Liver (tissue), 9 donors: ENCODE measurements around the gene ITGB3. TPM values are rescaled to one million over a fixed set of nuclear protein-coding genes. Genes with fewer than 3 reads are reported as not detected.
"Not testable (repeated sequence)": the region's sequence is repeated elsewhere in the genome, so short reads cannot be mapped to it uniquely, and the experiment has no call there.

Source experiments
- DNase-seq: peaks from one replicate; pipeline ENCODE4 v3.0.0-alpha.2; 2017; ENCODE audit warnings: low spot score
- H3K27ac ChIP-seq, 2 donors: one replicate each; pipeline ENCODE4 v1.7.0; 2013; ENCODE audit warnings: inconsistent platforms in 2 of 2, low read length in 2 of 2, control low read depth in 1 of 2, low read depth in 1 of 2, mild to moderate bottlenecking in 1 of 2
- H3K27me3 ChIP-seq, 4 donors: one replicate each; pipeline versions ENCODE4 v1.6.1 to v1.7.0; 2013; ENCODE audit warnings: low read length in 3 of 4, inconsistent platforms in 1 of 4, mild to moderate bottlenecking in 1 of 4, moderate library complexity in 1 of 4; ENCODE audit not compliant: control insufficient read depth in 4 of 4, insufficient read depth in 4 of 4
- H3K36me3 ChIP-seq, 4 donors: one replicate each; pipeline versions ENCODE4 v1.6.1 to v1.7.0; 2013; ENCODE audit warnings: low read length in 3 of 4, mild to moderate bottlenecking in 3 of 4, low read depth in 1 of 4, moderate library complexity in 1 of 4; ENCODE audit not compliant: control insufficient read depth in 4 of 4, insufficient read depth in 3 of 4
- H3K4me1 ChIP-seq, 4 donors: one replicate each; pipeline versions ENCODE4 v1.6.1 to v1.7.0; 2013; ENCODE audit warnings: low read length in 3 of 4, mild to moderate bottlenecking in 3 of 4, moderate library complexity in 1 of 4; ENCODE audit not compliant: control insufficient read depth in 4 of 4, insufficient read depth in 4 of 4
- H3K4me3 ChIP-seq, 3 donors: one replicate each; pipeline versions ENCODE4 v1.6.1 to v1.7.0; 2013; ENCODE audit warnings: low read length in 3 of 3, control low read depth in 1 of 3, low read depth in 1 of 3, mild to moderate bottlenecking in 1 of 3
- H3K9ac ChIP-seq, 2 donors: one replicate each; pipeline ENCODE4 v1.7.0; 2013; ENCODE audit warnings: low read length in 2 of 2, mild to moderate bottlenecking in 2 of 2, moderate library complexity in 2 of 2, control low read depth in 1 of 2, low read depth in 1 of 2
- H3K9me3 ChIP-seq, 4 donors: one replicate each; pipeline versions ENCODE4 v1.6.1 to v1.7.0; 2013; ENCODE audit warnings: low read length in 3 of 4; ENCODE audit not compliant: control insufficient read depth in 4 of 4
- CTCF ChIP-seq: fragments of 150-350 bp; IDR thresholded peaks from 2 replicates; pipeline ENCODE4 v1.5.1; 2017; ENCODE audit warnings: improper control_type of control experiment, low read depth, low read length; ENCODE audit not compliant: missing input control
- EGR1 ChIP-seq, 2 donors: IDR thresholded peaks; 2 replicates each; pipeline ENCODE4 v1.6.1; 2016 to 2018; ENCODE audit warnings: antibody characterized with exemption in 2 of 2, low read depth in 2 of 2
- FOXA1 ChIP-seq: IDR thresholded peaks from 2 replicates; pipeline ENCODE4 v1.6.1; 2016; ENCODE audit warnings: antibody characterized with exemption
- FOXA2 ChIP-seq: IDR thresholded peaks from 2 replicates; pipeline ENCODE4 v1.6.1; 2016; ENCODE audit warnings: antibody characterized with exemption
- GABPA ChIP-seq, 2 donors: IDR thresholded peaks in 1 of 2; conservative IDR thresholded peaks in 1 of 2; 2 replicates each; pipeline ENCODE4 v1.6.1; 2016; ENCODE audit warnings: antibody characterized with exemption in 2 of 2, mild to moderate bottlenecking in 1 of 2, moderate library complexity in 1 of 2
- HNF4A ChIP-seq, 2 donors: conservative IDR thresholded peaks; 2 replicates each; pipeline ENCODE4 v1.6.1; 2016; ENCODE audit warnings: antibody characterized with exemption in 2 of 2, mild to moderate bottlenecking in 2 of 2
- HNF4G ChIP-seq: IDR thresholded peaks from 2 replicates; pipeline ENCODE4 v1.6.1; 2016; ENCODE audit warnings: antibody characterized with exemption
- JUND ChIP-seq, 2 donors: IDR thresholded peaks; 2 replicates each; pipeline ENCODE4 v1.6.1; 2016; ENCODE audit warnings: antibody characterized with exemption in 2 of 2
- NR2F2 ChIP-seq: IDR thresholded peaks from 2 replicates; pipeline ENCODE4 v1.6.1; 2016; ENCODE audit warnings: antibody characterized with exemption
- RAD21 ChIP-seq, 2 donors: IDR thresholded peaks; 2 replicates each; pipeline ENCODE4 v1.6.1; 2016; ENCODE audit warnings: antibody characterized with exemption in 2 of 2, mild to moderate bottlenecking in 2 of 2
- REST ChIP-seq: IDR thresholded peaks from 2 replicates; pipeline ENCODE4 v1.6.1; 2016; ENCODE audit warnings: antibody characterized with exemption, mild to moderate bottlenecking
- RXRA ChIP-seq, 2 donors: IDR thresholded peaks; 2 replicates each; pipeline ENCODE4 v1.6.1; 2017 to 2018; ENCODE audit warnings: antibody characterized with exemption in 2 of 2, mild to moderate bottlenecking in 1 of 2
- SP1 ChIP-seq: IDR thresholded peaks from 2 replicates; pipeline ENCODE4 v1.6.1; 2018; ENCODE audit warnings: antibody characterized with exemption, mild to moderate bottlenecking
- TAF1 ChIP-seq: conservative IDR thresholded peaks from 2 replicates; pipeline ENCODE4 v1.6.1; 2016; ENCODE audit warnings: antibody characterized with exemption, mild to moderate bottlenecking
- YY1 ChIP-seq: IDR thresholded peaks from 2 replicates; pipeline ENCODE4 v1.6.1; 2016; ENCODE audit warnings: antibody characterized with exemption, mild to moderate bottlenecking
- ZBTB33 ChIP-seq: IDR thresholded peaks from 2 replicates; pipeline ENCODE4 v1.6.1; 2016; ENCODE audit warnings: antibody characterized with exemption
- WGBS: extraction: QIAGEN DNeasy Blood & Tissue Kit; methylation state at CpG from one replicate; pipeline ENCODE4 v1.1.7; 2013; 5-methylcytosine and 5-hydroxymethylcytosine counted together
- polyA plus RNA-seq, 2 donors: library from polyadenylated mRNA; stranded (reverse) in 1 of 2; unstranded in 1 of 2; fragments of 200-250 nt in 1 of 2; fragments of >200 nt in 1 of 2; fragmentation: Nextera tagmentation in 1 of 2; extraction: Ambion mirVana in 1 of 2; gene quantifications; one replicate each; pipeline versions ENCODE4 v1.2.1 to v1.2.3, GENCODE V29; 2013 to 2015
- total RNA-seq, 2 donors: library from RNA; depleted of rRNA; stranded (reverse); fragments of >200 nt; gene quantifications; one replicate each; pipeline ENCODE4 v1.2.3, GENCODE V29; 2014
- TF ChIP-seq, protein P1 (sequence below): IDR thresholded peaks from 2 replicates; pipeline ENCODE4 v1.6.1; 2016; ENCODE audit warnings: antibody characterized with exemption
- TF ChIP-seq, protein P2 (sequence below): IDR thresholded peaks from 2 replicates; pipeline ENCODE4 v1.6.1; 2016; ENCODE audit warnings: antibody characterized with exemption
- donor health status: healthy.
- donor health status: healthy.
- donor health status: healthy.
- donor health status: healthy.
- donor health status: healthy.

The ITGB3 gene
- total and polyA plus RNA-seq, 4 donors = 0.47 to 33.4 (median 3.8) TPM

- Histone ChIP-seq H3K4me1 (no peaks in the 10 kb centered on the region), H3K27ac (no peak overlapping the region), H3K36me3 (no peaks in the 10 kb centered on the region), H3K9me3 (no peaks in the 10 kb centered on the region), H3K4me3 (no peak overlapping the region), H3K9ac (no peak overlapping the region), H3K27me3 (no peaks in the 10 kb centered on the region)
- TF ChIP-seq SP1 (no peak), GABPA (IDR thresholded peaks at IDR 0.05 in 1 of 2, conservative IDR thresholded peaks at IDR 0.05 in 1 of 2) (no peak), NR2F2 (no peak), EGR1 (IDR thresholded peaks at IDR 0.05; ENCODE audit: low read depth in 2 of 2) (no peak), ZBTB33 (no peak), JUND (IDR thresholded peaks at IDR 0.05) (no peak)
- TF ChIP-seq, protein P1, sequence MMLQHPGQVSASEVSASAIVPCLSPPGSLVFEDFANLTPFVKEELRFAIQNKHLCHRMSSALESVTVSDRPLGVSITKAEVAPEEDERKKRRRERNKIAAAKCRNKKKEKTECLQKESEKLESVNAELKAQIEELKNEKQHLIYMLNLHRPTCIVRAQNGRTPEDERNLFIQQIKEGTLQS = no peak
- DNase-seq = no peak
- 88% methylated on average over 4 of the region's 4 CpGs for WGBS
Measured at GRCh38 chr17:47213540-47213939, 40.1 kb upstream of the ITGB3 start.

- TF ChIP-seq FOXA1 (no peak), TAF1 (no peak), HNF4G (no peak), YY1 (no peak), EGR1 (IDR thresholded peaks at IDR 0.05; ENCODE audit: low read depth in 2 of 2) (no peak), GABPA (IDR thresholded peaks at IDR 0.05 in 1 of 2, conservative IDR thresholded peaks at IDR 0.05 in 1 of 2) (no peak), HNF4A (conservative IDR thresholded peaks at IDR 0.05) (no peak), REST (no peak), CTCF (no peak), FOXA2 (no peak), NR2F2 (no peak), RXRA (IDR thresholded peaks at IDR 0.05) (no peak), SP1 (no peak), RAD21 (IDR thresholded peaks at IDR 0.05) (no peak), JUND (IDR thresholded peaks at IDR 0.05) (no peak)
- TF ChIP-seq, protein P1 = no peak
- TF ChIP-seq, protein P2, sequence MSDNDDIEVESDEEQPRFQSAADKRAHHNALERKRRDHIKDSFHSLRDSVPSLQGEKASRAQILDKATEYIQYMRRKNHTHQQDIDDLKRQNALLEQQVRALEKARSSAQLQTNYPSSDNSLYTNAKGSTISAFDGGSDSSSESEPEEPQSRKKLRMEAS = no peak
- no peaks in the 10 kb centered on the region for H3K9me3 ChIP-seq
- H3K27ac ChIP-seq = no peak overlapping the region
- no peaks in the 10 kb centered on the region for H3K36me3 ChIP-seq
- no peak overlapping the region for H3K4me3 ChIP-seq
- H3K27me3 ChIP-seq = no peaks in the 10 kb centered on the region
- DNase-seq = no peak
- H3K4me1 ChIP-seq = no peaks in the 10 kb centered on the region
- 90% methylated on average over 3 of the region's 3 CpGs for WGBS
- H3K9ac ChIP-seq = no peak overlapping the region
Measured at GRCh38 chr17:47214931-47215330, 38.7 kb upstream of the ITGB3 start.

DNA sequence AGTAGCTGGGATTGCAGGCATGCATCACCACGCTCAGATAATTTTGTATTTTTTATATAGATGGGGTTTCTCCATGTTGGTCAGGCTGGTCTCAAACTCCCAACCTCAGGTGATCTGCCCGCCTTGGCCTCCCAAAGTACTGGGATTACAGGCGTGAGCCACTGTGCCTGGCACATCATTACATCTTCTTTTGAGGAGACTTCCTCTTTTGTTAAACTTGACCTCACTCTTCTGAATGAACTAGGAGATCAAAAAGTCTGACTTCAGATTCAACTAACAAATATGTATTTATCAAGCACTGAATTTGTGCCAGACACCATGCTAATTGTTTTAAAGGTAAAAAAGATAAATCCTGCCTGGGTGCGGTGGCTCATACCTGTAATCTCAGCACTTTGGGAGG is 36.8 kb upstream of the ITGB3 start:
- DNase-seq, H3K9ac ChIP-seq, H3K4me1 ChIP-seq, H3K4me3 ChIP-seq, H3K36me3 ChIP-seq, H3K9me3 ChIP-seq, H3K27me3 ChIP-seq, H3K27ac ChIP-seq: not testable (repeated sequence)
- WGBS = 95% methylated on average over 4 of the region's 4 CpGs

DNA sequence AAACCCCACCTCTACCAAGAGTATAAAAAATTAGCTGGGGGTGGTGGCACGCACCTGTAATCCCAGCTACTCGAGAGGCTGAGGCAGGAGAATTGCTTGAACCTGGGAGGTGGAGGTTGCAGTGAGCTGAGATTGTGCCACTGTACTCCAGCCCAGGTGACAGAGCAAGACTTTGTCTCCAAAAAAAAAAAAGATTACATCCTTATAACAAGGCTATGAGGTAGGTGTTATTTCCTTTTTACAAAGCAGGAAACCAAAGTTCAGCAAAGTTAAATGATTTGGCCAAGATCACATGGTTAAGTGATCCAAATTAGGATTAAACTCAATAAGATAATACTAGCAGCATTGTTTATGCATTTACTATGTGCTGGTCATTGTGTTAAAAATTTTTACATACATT is 36.3 kb upstream of the ITGB3 start:
- DNase-seq, H3K27ac ChIP-seq: not testable (repeated sequence)

More for the DNA sequence above, 36.3 kb upstream of the ITGB3 start:
- H3K4me1 ChIP-seq, H3K36me3 ChIP-seq, H3K9ac ChIP-seq, H3K27me3 ChIP-seq, H3K4me3 ChIP-seq, H3K9me3 ChIP-seq: not testable (repeated sequence)
- 88% methylated on average over 2 of the region's 2 CpGs for WGBS
